Stomach (tissue), 4 donors: ENCODE measurements around the gene NLRC5.

ENCODE experiments used
- EP300 ChIP-seq: sonication (generic); formaldehyde crosslinking; IDR thresholded peaks from one replicate; pipeline ENCODE4 v1.6.1; 2017; ENCODE audit warnings: antibody characterized with exemption
- POLR2A ChIP-seq, 4 donors: fragments of 450-650 bp; IDR thresholded peaks; one replicate each; pipeline ENCODE4 v1.6.1; 2016; ENCODE audit warnings: antibody characterized with exemption in 4 of 4, control low read depth in 2 of 4, mild to moderate bottlenecking in 1 of 4, moderate library complexity in 1 of 4
- POLR2AphosphoS5 ChIP-seq, 3 donors: sonication (generic); formaldehyde crosslinking; IDR thresholded peaks; one replicate each; pipeline ENCODE4 v1.6.1; 2016; ENCODE audit warnings: antibody characterized with exemption in 3 of 3
- TF ChIP-seq, protein P1 (sequence below), 7 experiments: fragments of 450-650 bp in 4 of 7; fragments of 200-600 bp in 3 of 7; sonication (generic) in 3 of 7; IDR thresholded peaks; one replicate each; pipeline ENCODE4 v1.5.1; 2016 to 2019; ENCODE audit warnings: antibody characterized with exemption in 7 of 7, control low read depth in 2 of 7, mild to moderate bottlenecking in 1 of 7

GRCh38 chr16:57096793-57097192 is 107.4 kb downstream of the NLRC5 start:
- TF ChIP-seq, protein P1, sequence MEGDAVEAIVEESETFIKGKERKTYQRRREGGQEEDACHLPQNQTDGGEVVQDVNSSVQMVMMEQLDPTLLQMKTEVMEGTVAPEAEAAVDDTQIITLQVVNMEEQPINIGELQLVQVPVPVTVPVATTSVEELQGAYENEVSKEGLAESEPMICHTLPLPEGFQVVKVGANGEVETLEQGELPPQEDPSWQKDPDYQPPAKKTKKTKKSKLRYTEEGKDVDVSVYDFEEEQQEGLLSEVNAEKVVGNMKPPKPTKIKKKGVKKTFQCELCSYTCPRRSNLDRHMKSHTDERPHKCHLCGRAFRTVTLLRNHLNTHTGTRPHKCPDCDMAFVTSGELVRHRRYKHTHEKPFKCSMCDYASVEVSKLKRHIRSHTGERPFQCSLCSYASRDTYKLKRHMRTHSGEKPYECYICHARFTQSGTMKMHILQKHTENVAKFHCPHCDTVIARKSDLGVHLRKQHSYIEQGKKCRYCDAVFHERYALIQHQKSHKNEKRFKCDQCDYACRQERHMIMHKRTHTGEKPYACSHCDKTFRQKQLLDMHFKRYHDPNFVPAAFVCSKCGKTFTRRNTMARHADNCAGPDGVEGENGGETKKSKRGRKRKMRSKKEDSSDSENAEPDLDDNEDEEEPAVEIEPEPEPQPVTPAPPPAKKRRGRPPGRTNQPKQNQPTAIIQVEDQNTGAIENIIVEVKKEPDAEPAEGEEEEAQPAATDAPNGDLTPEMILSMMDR (IDR thresholded peaks at IDR 0.05), result no peak
- no peak for TF ChIP-seq POLR2AphosphoS5 (IDR thresholded peaks at IDR 0.05)
- no peak for TF ChIP-seq POLR2A (IDR thresholded peaks at IDR 0.05)
- no peak for TF ChIP-seq EP300
